ENCODE measurements around the gene DEFB118.

GRCh38 chr20:31410011-31410410 lies 41.6 kb downstream of the DEFB118 start:
- no peak for TF ChIP-seq CTCF (IDR thresholded peaks at IDR 0.05)
- no peak for TF ChIP-seq POLR2A (IDR thresholded peaks at IDR 0.05)
